MCF 10A (cell line): ENCODE measurements around the gene OGFOD3. TPM values are rescaled to one million over a fixed set of nuclear protein-coding genes. Genes with fewer than 3 reads are reported as not detected.
A peak's percentile ranks its signal among the peaks of the same experiment; 100 is the strongest.

Source experiments
- BruUV-seq: library from RNA; stranded (reverse); fragments of 400-500 nt; replicated peaks from 2 replicates; lab custom pipeline; 2021; lab: Mats Ljungman, UMichigan
- CTCF ChIA-PET: fragments of 300-600 bp; sonication (Branson Sonifier 250); formaldehyde crosslinking; extraction: SDS; loops from one replicate; lab custom pipeline; 2021; ENCODE audit warnings: antibody characterized with exemption, inconsistent platforms; lab: Yijun Ruan, JAX
- POLR2A ChIA-PET: fragments of 300-600, 350-650 bp; sonication (Branson Sonifier 250); formaldehyde crosslinking; extraction: SDS; loops from one replicate; lab custom pipeline; 2020; ENCODE audit warnings: antibody characterized with exemption, inconsistent platforms; lab: Yijun Ruan, JAX
- DNase-seq: peaks from one replicate; pipeline ENCODE4 v3.0.0-alpha.2; 2018; ENCODE audit not compliant: unreplicated experiment
- H3K27ac Mint-ChIP-seq: one replicate; pipeline ENCODE4 v1.8.0; 2022; ENCODE audit warnings: mild to moderate bottlenecking, low read depth, mixed read lengths; ENCODE audit not compliant: unreplicated experiment
- H3K27me3 Mint-ChIP-seq: one replicate; pipeline ENCODE4 v1.8.0; 2022; ENCODE audit warnings: mixed read lengths; ENCODE audit not compliant: insufficient read depth, unreplicated experiment
- H3K36me3 Mint-ChIP-seq: one replicate; pipeline ENCODE4 v1.8.0; 2022; ENCODE audit warnings: mild to moderate bottlenecking, moderate library complexity, mixed read lengths; ENCODE audit not compliant: insufficient read depth, unreplicated experiment
- H3K4me1 Mint-ChIP-seq: one replicate; pipeline ENCODE4 v1.8.0; 2022; ENCODE audit warnings: mixed read lengths; ENCODE audit not compliant: insufficient read depth, unreplicated experiment
- H3K4me3 Mint-ChIP-seq: one replicate; pipeline ENCODE4 v1.8.0; 2022; ENCODE audit warnings: mild to moderate bottlenecking, moderate library complexity, mixed read lengths; ENCODE audit not compliant: unreplicated experiment
- H3K9me3 Mint-ChIP-seq: one replicate; pipeline ENCODE4 v1.8.0; 2022; ENCODE audit warnings: mixed read lengths; ENCODE audit not compliant: unreplicated experiment
- CTCF ChIP-seq: fragments of 200-600 bp; IDR thresholded peaks from one replicate; pipeline ENCODE4 v1.8.0; 2022; ENCODE audit warnings: antibody characterized with exemption, mild to moderate bottlenecking; ENCODE audit not compliant: unreplicated experiment
- intact Hi-C: fragments of 100-400 bp; cut with micrococcal nuclease; formaldehyde crosslinking; loops from 2 replicates; pipeline ENCODE4 v1.14.1; 2022
- total RNA-seq: library from RNA; stranded (reverse); gene quantifications from 2 replicates; pipeline ENCODE4 v1.2.3, GENCODE V29; 2022

The OGFOD3 gene
- total RNA-seq, 1 experiment from 2014 or later, result 21.1 TPM

DNA sequence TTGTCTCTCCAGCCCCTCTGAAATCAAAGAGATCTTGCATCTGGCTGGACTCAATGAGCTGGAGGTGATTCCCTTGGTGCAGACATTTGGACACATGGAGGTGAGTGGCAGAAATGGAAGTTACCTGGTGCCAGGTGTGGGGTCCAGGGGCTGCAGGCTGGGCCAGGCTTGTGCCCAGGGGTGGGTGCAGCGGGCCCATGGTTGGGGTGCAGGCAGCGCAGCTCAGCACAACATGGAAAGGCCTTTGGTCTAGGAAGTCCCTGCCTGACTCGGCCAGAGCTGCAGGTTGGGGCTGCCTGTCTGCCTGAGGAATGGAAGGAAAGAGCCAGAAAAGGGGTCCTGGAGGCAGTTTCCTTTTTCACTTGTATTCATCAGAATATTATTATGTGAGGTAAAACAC is 10.2 kb upstream of the OGFOD3 start:
- H3K27me3 Mint-ChIP-seq, result no peaks in the 10 kb centered on the region
- no peak for TF ChIP-seq CTCF
- no peak overlapping the region for H3K27ac Mint-ChIP-seq
- BruUV-seq, result no TSS peak
- no peak for DNase-seq
- H3K4me1 Mint-ChIP-seq, result no peaks in the 10 kb centered on the region
- no peaks in the 10 kb centered on the region for H3K9me3 Mint-ChIP-seq
- CTCF ChIA-PET, result no interaction called here
- POLR2A ChIA-PET, result interaction anchor here (1.5 kb wide), 1 partner anchor 10 kb away, joined by 4 read pairs; no protein-coding TSS in a partner anchor
- intact Hi-C loops, result no loop called here
- no peaks in the 10 kb centered on the region for H3K36me3 Mint-ChIP-seq
- H3K4me3 Mint-ChIP-seq, result no peak overlapping the region

DNA sequence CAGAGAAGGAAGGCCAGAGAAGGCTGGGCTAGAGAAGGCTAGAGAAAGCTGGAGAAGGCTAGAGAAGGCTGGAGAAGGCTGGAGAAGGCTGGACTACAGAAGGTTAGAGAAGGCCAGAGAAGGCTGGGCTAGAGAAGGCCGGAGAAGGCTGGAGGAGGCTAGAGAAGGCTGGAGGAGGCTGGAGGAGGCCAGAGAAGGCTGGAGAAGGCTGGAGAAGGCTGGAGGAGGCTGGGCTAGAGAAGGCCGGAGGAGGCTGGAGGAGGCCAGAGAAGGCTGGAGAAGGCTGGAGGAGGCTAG is 6.4 kb upstream of the OGFOD3 start:
- no TSS peak for BruUV-seq
- peaks cover 10% of the 10 kb centered on the region for H3K36me3 Mint-ChIP-seq
- no peaks in the 10 kb centered on the region for H3K27me3 Mint-ChIP-seq
- ChIA-PET POLR2A (no interaction called here), CTCF (interaction anchor here (0.8 kb wide), 1 partner anchor 72 kb away, joined by 5 read pairs; no protein-coding TSS in a partner anchor)
- intact Hi-C loops, result no loop called here
- H3K27ac Mint-ChIP-seq, result no peak overlapping the region
- no peak for DNase-seq
- no peaks in the 10 kb centered on the region for H3K4me1 Mint-ChIP-seq
- no peak overlapping the region for H3K4me3 Mint-ChIP-seq
- peaks cover 8% of the 10 kb centered on the region for H3K9me3 Mint-ChIP-seq
- TF ChIP-seq CTCF, result no peak

DNA sequence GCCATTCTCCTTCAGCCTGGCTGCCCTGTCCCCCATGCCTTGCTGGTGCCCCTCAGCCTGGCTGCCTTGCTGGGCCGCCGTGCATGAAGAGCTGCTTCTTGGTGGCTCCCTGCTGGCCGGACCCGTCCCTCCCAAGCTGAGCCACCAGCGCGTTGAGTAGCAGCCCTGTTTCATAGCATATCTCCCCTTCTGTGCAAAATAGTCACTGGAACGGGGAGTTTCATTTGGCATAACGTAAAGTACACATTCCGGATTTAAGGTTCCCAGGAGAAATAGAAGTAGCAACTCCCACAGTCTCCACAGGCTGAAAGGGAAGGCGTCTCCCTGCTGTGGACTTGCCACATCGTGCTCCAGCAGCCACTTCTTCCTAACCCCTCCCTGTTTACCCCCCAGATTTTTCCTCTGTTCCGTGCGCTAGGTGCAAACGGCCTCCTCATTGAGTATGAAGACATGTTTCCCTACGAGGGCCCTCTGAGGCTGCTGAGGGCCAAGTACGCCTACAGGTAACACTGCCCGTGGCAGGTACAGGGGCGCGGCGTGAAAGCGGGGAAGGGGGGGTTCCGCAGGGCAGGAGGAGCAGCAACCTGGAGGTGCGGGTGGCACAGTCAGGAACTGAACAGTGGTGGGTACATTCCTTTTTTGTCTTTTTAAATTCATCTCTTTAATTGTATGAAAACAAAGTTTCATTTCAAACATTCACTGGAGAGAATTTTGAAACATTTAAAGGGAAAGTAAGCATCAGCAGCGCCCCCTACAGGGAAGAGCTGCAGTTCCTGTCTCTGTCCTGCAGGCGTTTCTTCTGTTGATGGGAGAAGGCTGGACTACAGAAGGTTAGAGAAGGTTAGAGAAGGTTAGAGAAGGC is 5.8 kb upstream of the OGFOD3 start:
- no peaks in the 10 kb centered on the region for H3K4me1 Mint-ChIP-seq
- BruUV-seq, result no TSS peak
- intact Hi-C loops, result no loop called here
- no peak overlapping the region for H3K27ac Mint-ChIP-seq
- CTCF ChIA-PET, result interaction anchor here (0.7 to 0.8 kb wide), 2 partner anchors 71 to 443 kb away, joined by 3 to 5 read pairs; no protein-coding TSS in a partner anchor
- H3K27me3 Mint-ChIP-seq, result no peaks in the 10 kb centered on the region
- POLR2A ChIA-PET, result interaction anchor here (0.6 kb wide), 1 partner anchor 25 kb away, joined by 3 read pairs; no protein-coding TSS in a partner anchor
- no peak overlapping the region for H3K4me3 Mint-ChIP-seq
- peaks cover 10% of the 10 kb centered on the region for H3K36me3 Mint-ChIP-seq
- DNase-seq, result peak; percentile 47
- TF ChIP-seq CTCF, result peak; percentile 49
- H3K9me3 Mint-ChIP-seq, result peaks cover 8% of the 10 kb centered on the region

DNA sequence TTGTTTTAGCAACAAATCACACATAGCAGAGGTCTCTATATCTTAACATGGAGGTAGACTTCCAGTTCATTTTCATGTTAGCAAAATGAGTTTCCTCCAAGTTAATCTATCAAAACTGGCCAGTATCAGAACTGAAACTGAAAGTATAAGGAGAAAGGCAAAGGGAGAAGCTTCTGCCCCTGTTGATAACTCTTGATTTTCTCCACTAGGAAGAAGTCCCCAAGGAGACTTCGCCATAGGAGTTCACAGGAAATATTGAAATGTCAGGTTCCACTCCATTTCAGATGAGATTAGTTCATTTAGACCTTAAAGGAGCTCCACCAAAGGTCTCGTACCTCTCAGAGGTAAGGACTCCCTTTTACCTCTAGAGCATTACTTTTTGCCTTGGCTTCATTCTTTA is 1.2 kb upstream of the OGFOD3 start:
- CTCF ChIA-PET, result interaction anchor here (0.5 to 1.4 kb wide), 3 partner anchors 108 to 397 kb away, joined by 3 to 4 read pairs (median 3); no protein-coding TSS in a partner anchor
- H3K4me1 Mint-ChIP-seq, result no peaks in the 10 kb centered on the region
- intact Hi-C loops, result loop anchor here (10.0 kb wide), 2 partner anchors 105 to 135 kb away; no protein-coding TSS in a partner anchor

More for the DNA sequence above, 1.2 kb upstream of the OGFOD3 start:
- DNase-seq, result no peak
- peak overlapping the region; percentile 71 for H3K4me3 Mint-ChIP-seq
- H3K27ac Mint-ChIP-seq, result no peak overlapping the region
- H3K27me3 Mint-ChIP-seq, result no peaks in the 10 kb centered on the region
- no TSS peak for BruUV-seq
- POLR2A ChIA-PET, result interaction anchor here (0.6 to 1.8 kb wide), 13 partner anchors 8 to 228 kb away, joined by 3 to 12 read pairs (median 4); partner anchors contain the start of genes FOXK2 and NARF
- peaks cover 10% of the 10 kb centered on the region for H3K36me3 Mint-ChIP-seq
- TF ChIP-seq CTCF, result no peak
- peaks cover 8% of the 10 kb centered on the region for H3K9me3 Mint-ChIP-seq
